Rectal smooth muscle tissue (tissue), 1 donor: ENCODE measurements around the gene ODF2.
"Not testable (repeated sequence)": the region's sequence is repeated elsewhere in the genome, so short reads cannot be mapped to it uniquely, and the experiment has no call there.

Experiments used
- H3K27ac ChIP-seq: one replicate; pipeline ENCODE4 v1.7.0; 2013; ENCODE audit warnings: low read depth, low read length, inconsistent platforms
- H3K27me3 ChIP-seq: one replicate; pipeline ENCODE4 v1.7.0; 2013; ENCODE audit warnings: low read length; ENCODE audit not compliant: control insufficient read depth, insufficient read depth
- H3K36me3 ChIP-seq: one replicate; pipeline ENCODE4 v1.7.0; 2013; ENCODE audit warnings: low read length; ENCODE audit not compliant: control insufficient read depth, insufficient read depth
- H3K4me1 ChIP-seq: one replicate; pipeline ENCODE4 v1.7.0; 2013; ENCODE audit warnings: low read length; ENCODE audit not compliant: control insufficient read depth, insufficient read depth
- H3K4me3 ChIP-seq: one replicate; pipeline ENCODE4 v1.7.0; 2013; ENCODE audit warnings: low read length
- H3K9ac ChIP-seq: one replicate; pipeline ENCODE4 v1.7.0; 2013; ENCODE audit warnings: low read length

The ODF2 gene

GRCh38 chr9:128431207-128431606 lies 24.6 kb upstream of the ODF2 start:
- no peak overlapping the region for H3K4me3 ChIP-seq
- no peak overlapping the region for H3K27ac ChIP-seq
- H3K36me3 ChIP-seq = no peaks in the 10 kb centered on the region
- no peak overlapping the region for H3K9ac ChIP-seq
- H3K4me1 ChIP-seq = no peaks in the 10 kb centered on the region
- H3K27me3 ChIP-seq = no peaks in the 10 kb centered on the region

GRCh38 chr9:128434340-128434739 lies 21.5 kb upstream of the ODF2 start:
- H3K4me3 ChIP-seq = no peak overlapping the region
- no peaks in the 10 kb centered on the region for H3K27me3 ChIP-seq
- no peaks in the 10 kb centered on the region for H3K36me3 ChIP-seq
- no peaks in the 10 kb centered on the region for H3K4me1 ChIP-seq
- no peak overlapping the region for H3K9ac ChIP-seq
- H3K27ac ChIP-seq = no peak overlapping the region

- Histone ChIP-seq H3K4me3 (no peak overlapping the region), H3K9ac (no peak overlapping the region), H3K27me3 (no peaks in the 10 kb centered on the region), H3K4me1 (no peaks in the 10 kb centered on the region), H3K27ac (no peak overlapping the region), H3K36me3 (no peaks in the 10 kb centered on the region)
Observed at GRCh38 chr9:128435611-128436010, 20.2 kb upstream of the ODF2 start.

- no peak overlapping the region for H3K27ac ChIP-seq
- H3K4me3 ChIP-seq = no peak overlapping the region
- no peaks in the 10 kb centered on the region for H3K36me3 ChIP-seq
Observed at GRCh38 chr9:128438343-128439109, 17.3 kb upstream of the ODF2 start.

GRCh38 chr9:128439273-128439672 lies 16.5 kb upstream of the ODF2 start:
- H3K27me3 ChIP-seq = no peaks in the 10 kb centered on the region
- H3K36me3 ChIP-seq = no peaks in the 10 kb centered on the region
- no peak overlapping the region for H3K4me3 ChIP-seq
- H3K27ac ChIP-seq = no peak overlapping the region
- H3K9ac ChIP-seq = no peak overlapping the region
- H3K4me1 ChIP-seq = no peaks in the 10 kb centered on the region

More at GRCh38 chr9:128438343-128439109, 17.3 kb upstream of the ODF2 start:
- Histone ChIP-seq H3K9ac (no peak overlapping the region), H3K4me1 (no peaks in the 10 kb centered on the region), H3K27me3 (no peaks in the 10 kb centered on the region)

- H3K36me3 ChIP-seq = no peaks in the 10 kb centered on the region
- no peak overlapping the region for H3K9ac ChIP-seq
- H3K4me1 ChIP-seq = no peaks in the 10 kb centered on the region
- H3K27me3 ChIP-seq = no peaks in the 10 kb centered on the region
- no peak overlapping the region for H3K27ac ChIP-seq
- H3K4me3 ChIP-seq = no peak overlapping the region
Observed at GRCh38 chr9:128442150-128442549, 13.7 kb upstream of the ODF2 start.

GRCh38 chr9:128446505-128446904 lies 9.3 kb upstream of the ODF2 start:
- H3K4me3 ChIP-seq, H3K27ac ChIP-seq: not testable (repeated sequence)

GRCh38 chr9:128448746-128449145 lies 7.1 kb upstream of the ODF2 start:
- Histone ChIP-seq H3K4me3 (no peak overlapping the region), H3K27ac (no peak overlapping the region), H3K27me3 (no peaks in the 10 kb centered on the region), H3K4me1 (no peaks in the 10 kb centered on the region), H3K36me3 (no peaks in the 10 kb centered on the region), H3K9ac (no peak overlapping the region)

More at GRCh38 chr9:128446505-128446904, 9.3 kb upstream of the ODF2 start:
- H3K36me3 ChIP-seq, H3K27me3 ChIP-seq, H3K4me1 ChIP-seq, H3K9ac ChIP-seq: not testable (repeated sequence)

- H3K4me1 ChIP-seq = no peaks in the 10 kb centered on the region
- H3K27ac ChIP-seq = no peak overlapping the region
- peaks cover 2% of the 10 kb centered on the region for H3K36me3 ChIP-seq
- no peaks in the 10 kb centered on the region for H3K27me3 ChIP-seq
- H3K9ac ChIP-seq = no peak overlapping the region
- H3K4me3 ChIP-seq = no peak overlapping the region
Observed at GRCh38 chr9:128454991-128455390, 815 bp upstream of the ODF2 start.

GRCh38 chr9:128456613-128457061 lies 831 bp downstream of the ODF2 start:
- H3K36me3 ChIP-seq = peaks cover 10% of the 10 kb centered on the region
- no peaks in the 10 kb centered on the region for H3K4me1 ChIP-seq
- H3K4me3 ChIP-seq = peak overlapping the region; percentile 95
- H3K27ac ChIP-seq = peak overlapping the region; percentile 66
- peak overlapping the region; percentile 49 for H3K9ac ChIP-seq
- no peaks in the 10 kb centered on the region for H3K27me3 ChIP-seq

- peak overlapping the region; percentile 95 for H3K4me3 ChIP-seq
- no peak overlapping the region for H3K9ac ChIP-seq
- no peak overlapping the region for H3K27ac ChIP-seq
- no peaks in the 10 kb centered on the region for H3K27me3 ChIP-seq
- H3K4me1 ChIP-seq = no peaks in the 10 kb centered on the region
- peaks cover 10% of the 10 kb centered on the region for H3K36me3 ChIP-seq
Observed at GRCh38 chr9:128457207-128457606, 1.4 kb downstream of the ODF2 start.

GRCh38 chr9:128459011-128459410 lies 3.2 kb downstream of the ODF2 start:
- Histone ChIP-seq H3K27me3 (no peaks in the 10 kb centered on the region), H3K9ac (no peak overlapping the region), H3K4me3 (no peak overlapping the region), H3K36me3 (peaks cover 10% of the 10 kb centered on the region), H3K27ac (no peak overlapping the region), H3K4me1 (no peaks in the 10 kb centered on the region)

GRCh38 chr9:128469070-128469469 lies 13.3 kb downstream of the ODF2 start:
- no peak overlapping the region for H3K27ac ChIP-seq
- H3K4me1 ChIP-seq = no peaks in the 10 kb centered on the region
- peaks cover 19% of the 10 kb centered on the region for H3K36me3 ChIP-seq
- H3K4me3 ChIP-seq = no peak overlapping the region
- no peak overlapping the region for H3K9ac ChIP-seq
- no peaks in the 10 kb centered on the region for H3K27me3 ChIP-seq
